GM19193 (cell line): ENCODE measurements around the gene RCAN2.

Experiments used
- POLR2A ChIP-seq: IDR thresholded peaks from 4 replicates; pipeline ENCODE4 v1.6.1; 2011; ENCODE audit not compliant: insufficient read depth, insufficient read length; ENCODE audit errors: extremely low read depth

The RCAN2 gene

DNA sequence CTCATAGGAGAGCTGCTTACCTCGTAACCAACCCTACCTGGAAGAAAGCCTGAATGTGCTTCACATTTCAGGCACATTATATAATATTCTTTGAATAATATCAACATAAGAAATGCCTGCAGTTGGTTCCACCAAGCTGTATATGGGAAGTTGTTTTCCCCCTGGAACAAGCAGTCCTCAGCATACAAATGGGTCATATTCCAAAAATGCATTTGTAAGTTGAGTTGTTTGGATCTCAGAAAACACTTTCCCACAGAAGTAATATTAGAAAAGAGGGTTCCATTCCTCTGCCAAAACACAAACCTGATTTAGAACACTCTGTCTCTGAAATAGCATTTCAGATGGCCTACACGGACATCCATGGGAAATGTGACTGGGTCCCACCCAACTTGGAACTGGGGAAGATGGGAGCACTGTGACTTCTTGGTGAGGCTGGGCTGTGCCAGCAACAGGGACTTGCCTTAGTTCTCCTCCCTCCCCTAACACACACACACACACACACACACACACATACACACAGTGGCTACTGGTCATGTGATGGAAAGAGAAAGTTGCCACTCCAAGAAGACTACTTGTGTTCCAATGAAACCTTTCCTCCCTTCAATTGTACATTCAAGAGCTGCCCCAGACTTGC, 11.4 kb upstream of the RCAN2 start:
- TF ChIP-seq POLR2A, result no peak

DNA sequence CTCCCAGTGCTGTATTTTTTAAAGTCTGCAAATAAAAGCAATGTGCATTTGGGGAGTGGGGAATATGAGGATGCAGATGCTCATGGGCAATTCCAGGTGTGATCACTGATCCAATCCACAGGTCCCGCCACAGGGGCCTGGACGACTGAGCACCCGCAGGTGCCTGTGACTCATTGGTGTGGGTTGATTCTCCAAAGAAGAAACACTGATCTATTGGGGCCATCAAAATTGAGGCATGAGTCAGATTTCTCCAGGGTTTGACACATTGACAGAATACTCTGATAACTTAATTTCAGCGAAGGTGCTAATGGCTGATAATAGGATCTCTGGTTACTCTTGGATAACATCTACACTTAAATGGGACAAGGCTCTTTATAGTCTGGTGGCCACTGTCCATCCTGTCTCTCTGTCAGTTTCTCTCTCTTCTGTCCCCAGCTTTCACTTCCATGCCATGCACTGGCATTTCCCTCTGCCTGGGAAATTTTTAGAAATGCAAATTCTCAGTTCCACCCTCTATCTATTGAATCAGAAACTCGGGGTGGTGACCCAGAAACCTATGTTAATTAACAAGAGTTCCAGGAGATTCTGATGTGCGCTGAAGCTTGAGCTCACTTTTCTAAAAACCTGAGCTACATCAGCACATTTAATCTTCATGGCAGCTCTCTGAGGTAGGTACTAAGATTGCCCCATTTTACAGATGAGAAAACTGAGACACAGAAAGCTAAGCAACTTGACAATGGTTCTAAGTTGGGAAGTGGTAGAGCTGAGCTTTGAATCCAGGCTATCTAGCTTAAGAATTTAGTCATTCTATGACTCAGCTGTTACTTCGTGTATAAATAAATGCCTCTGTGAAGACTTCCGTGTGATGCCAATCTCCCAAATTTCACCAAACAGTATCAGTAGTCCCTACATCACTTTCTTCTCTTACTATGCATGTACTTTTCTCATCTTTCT, 10.2 kb upstream of the RCAN2 start:
- TF ChIP-seq POLR2A, result no peak

GRCh38 chr6:46500382-46500781, 9.1 kb upstream of the RCAN2 start:
- no peak for TF ChIP-seq POLR2A

DNA sequence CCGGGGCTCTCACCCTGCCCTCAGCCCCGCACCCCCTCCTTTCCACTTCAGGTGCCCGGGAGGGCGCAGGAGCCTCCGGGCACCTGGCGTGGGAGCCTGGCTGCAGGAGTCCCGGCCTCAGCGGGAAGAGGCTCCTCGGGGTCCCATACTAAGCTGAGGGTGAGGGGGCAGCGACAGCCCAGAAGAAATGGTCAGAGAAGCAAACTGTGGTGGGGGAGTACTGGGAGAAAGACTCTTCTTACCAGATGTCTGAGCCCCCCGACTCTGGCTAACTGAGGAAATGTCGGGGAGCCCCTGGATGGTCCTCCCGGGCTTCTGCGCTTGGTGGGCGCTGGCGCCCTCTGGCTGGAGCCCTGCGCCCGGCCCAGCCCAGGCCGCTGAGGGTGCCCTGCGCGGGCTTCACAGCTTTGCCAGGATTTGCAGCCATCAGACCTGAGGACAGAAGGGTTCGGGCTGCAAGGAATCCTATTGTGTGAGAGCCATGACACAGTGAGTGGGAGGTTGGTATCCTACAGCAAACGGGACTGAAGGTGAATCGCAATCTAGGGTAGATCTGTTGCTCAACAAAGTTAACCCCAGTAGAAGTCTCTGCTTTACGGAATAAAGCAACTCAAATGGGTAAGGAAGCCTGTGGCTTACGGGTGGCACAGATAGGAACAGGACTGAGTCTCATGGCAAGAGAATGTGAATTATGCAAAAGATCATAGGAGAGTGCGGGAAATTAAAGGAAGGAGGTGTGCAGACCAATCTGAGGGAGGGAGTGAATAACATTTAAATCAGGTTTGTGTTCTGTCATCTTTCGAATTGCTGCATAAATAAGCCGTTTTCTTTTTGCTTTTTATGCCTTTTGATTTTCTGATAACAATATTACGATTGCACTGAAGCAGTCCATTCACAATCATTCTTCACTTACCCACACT, 639 bp upstream of the RCAN2 start:
- no peak for TF ChIP-seq POLR2A

DNA sequence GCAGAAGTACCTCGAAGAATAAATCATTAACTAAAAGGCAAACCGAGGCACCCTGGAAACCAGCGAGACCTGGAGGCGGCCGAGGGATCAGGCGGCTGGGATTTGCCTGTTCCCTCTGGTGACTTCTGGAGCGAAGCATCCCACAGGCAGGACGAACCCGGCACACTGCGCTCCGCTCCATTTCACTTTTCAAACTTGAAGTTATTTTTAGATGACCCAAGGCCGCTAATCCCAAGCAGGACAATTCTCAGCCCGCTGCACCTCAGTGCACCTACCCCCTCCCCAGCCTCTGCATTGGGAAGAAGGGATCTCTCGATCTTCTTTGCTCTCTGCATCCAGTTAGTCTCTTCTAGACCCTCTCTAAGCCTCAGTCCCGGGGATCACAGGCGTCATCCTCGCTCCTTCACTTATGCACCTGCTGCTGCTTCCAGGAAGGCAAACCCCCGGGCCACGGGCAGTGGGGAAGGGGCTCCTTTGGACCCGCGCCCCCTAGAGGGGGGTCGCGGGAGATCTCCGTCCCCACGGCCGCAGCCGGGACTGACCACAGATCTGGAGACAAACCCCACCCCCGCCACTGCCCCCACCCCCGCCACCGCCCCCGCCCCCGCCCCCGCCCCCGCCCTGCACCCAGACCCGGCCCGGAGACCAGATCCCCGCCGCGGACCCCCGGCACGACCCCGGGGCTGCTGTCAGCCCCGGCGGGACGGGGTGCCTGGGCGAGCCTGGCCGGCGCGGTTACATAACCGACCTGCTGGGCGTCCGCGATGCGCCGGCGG, 636 bp downstream of the RCAN2 start:
- TF ChIP-seq POLR2A, result no peak

DNA sequence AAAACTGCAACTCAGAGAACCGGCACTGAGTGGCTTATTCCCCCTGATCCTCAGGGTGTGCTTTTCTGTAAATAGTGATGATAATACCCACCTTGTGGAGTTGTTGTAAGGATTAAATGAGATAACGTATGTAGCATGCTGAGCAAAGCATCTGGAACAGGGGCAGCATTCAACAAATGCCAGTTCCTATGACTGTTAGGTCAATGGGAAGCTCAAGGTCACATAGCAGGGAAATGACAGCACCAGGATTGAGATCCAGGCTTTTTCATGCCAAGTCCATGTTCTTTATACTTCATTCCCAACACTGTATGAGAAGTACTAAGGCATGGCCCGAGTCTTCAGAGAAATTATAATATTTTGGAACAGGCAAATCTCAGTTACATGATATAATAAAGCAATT, 5.1 kb downstream of the RCAN2 start:
- no peak for TF ChIP-seq POLR2A

DNA sequence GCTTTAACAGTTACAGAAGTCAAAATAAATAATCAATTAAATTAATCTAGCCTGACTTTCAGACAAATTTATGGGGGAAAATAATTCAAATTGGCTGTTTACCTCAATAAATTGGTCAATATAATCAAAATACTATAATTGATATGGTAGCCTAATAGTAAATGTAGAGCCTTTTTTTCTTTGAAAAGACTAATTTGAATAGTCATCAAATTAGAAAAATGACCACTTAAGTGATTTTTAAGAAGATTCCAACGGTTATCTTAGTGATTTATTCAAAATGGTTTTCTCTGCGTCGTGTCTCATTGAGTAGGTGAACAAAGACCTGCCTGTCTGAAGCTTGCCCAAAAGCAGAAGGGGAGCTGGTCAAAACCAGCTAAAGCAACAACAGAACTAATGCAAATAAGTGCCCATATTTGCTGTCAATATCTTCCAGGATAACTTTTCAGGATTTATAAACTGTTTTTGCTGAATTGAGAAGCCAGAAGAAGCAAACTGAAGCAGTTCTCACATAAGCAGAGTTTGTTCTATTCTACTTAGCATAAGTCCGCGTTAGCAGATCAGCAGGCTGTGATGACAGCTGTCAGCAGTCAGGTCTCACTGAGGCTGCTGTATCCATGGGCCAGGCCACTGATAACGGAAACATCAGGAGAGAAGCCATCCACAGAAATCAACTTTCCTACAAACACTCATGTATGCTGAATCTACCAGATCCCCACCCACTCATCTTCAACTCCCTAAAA, 7.0 kb downstream of the RCAN2 start:
- TF ChIP-seq POLR2A, result no peak

- no peak for TF ChIP-seq POLR2A
Measured at GRCh38 chr6:46476301-46476700, 14.9 kb downstream of the RCAN2 start.

GRCh38 chr6:46473881-46474280, 17.4 kb downstream of the RCAN2 start:
- TF ChIP-seq POLR2A, result no peak

- no peak for TF ChIP-seq POLR2A
Measured at GRCh38 chr6:46472243-46472642, 19.0 kb downstream of the RCAN2 start.

GRCh38 chr6:46469021-46469420, 22.2 kb downstream of the RCAN2 start:
- no peak for TF ChIP-seq POLR2A

- no peak for TF ChIP-seq POLR2A
Measured at GRCh38 chr6:46468403-46469010, 22.7 kb downstream of the RCAN2 start.

DNA sequence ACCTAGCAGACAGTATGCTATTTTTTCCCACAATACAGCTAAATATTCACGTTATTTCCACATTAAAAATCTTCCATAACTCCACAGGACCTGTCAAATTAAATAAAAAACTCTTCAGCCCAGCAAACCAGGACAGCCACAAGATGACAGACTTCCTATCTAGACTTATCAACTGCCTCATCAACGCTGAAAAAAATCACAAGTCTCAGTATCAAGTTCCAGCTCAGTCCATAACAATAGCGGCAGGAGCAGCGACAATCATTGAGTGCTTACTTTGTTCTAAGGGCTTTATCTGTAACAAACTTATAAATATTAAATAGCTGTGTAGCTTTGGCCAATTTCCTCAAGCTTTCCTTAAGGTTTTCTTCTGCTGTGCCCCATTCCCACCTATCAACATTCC, 24.7 kb downstream of the RCAN2 start:
- no peak for TF ChIP-seq POLR2A
